HG02981 (cell line): Measurements from ENCODE around the gene UTP15.

Experiments
- ATAC-seq: cut with Tn5 transposase; IDR thresholded peaks from one replicate; pipeline ENCODE4 v1.9.1; 2021; ENCODE audit warnings: mild to moderate bottlenecking, moderate library complexity; ENCODE audit not compliant: unreplicated experiment

UTP15 gene

GRCh38 chr5:73620334-73620687 is 54.8 kb downstream of the UTP15 start:
- ATAC-seq: no peak

DNA sequence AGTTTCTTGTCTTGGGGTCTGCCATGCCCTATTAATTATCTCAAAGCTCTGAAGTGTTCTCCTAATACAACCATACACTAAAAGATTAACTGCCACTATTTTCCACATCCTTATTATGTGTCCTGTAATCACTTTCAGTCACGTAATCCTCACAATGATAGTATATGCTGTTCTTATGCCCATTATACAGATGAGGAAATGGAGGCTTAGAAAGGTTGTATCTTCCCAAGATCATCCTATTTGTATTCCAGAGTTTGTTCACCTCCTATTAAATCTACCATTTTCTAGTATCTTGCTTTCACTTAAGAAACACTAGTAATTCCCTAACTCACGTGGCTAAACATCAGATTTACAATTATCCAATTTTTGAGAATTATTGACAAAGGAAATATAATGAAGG is 57.5 kb downstream of the UTP15 start:
- ATAC-seq: no peak

- ATAC-seq: no peak
These were observed 58.4 kb downstream of the UTP15 start for GRCh38 chr5:73623901-73624404.

GRCh38 chr5:73624888-73625287 is 59.3 kb downstream of the UTP15 start:
- no peak for ATAC-seq

- ATAC-seq: no peak
These were observed 59.9 kb downstream of the UTP15 start for GRCh38 chr5:73625372-73625943.

DNA sequence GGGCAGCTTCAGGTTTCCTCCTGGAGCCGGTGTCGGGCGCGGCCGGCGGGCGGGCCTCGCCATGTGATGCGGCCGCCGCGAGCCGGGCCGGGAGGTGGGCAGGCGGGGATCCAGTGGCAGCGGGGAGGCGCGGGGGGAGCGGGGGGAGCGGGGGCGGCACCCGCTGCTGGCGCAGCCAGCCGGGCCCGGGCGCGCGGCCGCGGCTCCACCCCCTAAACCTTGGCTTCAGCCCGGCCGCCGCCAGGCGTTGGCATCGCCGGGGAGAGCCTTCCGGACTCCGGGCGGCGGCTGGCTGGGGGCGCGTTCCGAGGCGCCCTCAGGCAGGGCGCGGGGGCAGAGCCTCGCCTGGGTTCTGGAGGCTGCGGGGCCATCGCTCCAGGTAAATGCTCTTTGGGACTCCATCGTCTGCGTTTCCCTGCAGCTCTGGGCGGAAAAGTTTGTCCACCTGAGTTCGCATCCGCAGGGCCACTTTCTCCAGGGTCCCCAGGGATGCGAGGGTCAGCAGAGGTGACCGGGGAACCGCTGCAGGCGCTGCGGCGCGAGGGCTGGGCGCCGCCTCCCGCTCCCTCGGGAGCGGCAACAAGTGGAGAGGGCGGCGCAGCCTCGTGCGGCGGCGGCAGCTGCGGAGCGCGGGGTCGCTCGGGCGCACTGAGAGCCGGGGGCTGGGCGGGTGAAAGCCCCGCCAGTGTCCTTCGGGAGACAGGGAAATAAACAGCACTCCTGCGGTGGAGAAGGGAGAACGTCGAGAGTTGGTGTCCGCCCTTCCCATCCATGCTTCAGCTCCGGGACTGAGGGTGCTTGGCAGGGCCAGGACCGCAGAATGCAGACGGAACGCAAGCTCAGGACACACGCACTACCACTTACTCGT is 60.6 kb downstream of the UTP15 start, which contains the start of gene ARHGEF28:
TSS of gene ARHGEF28 (plus strand) at position 253 of the 868 bp plus-strand sequence. CDS start 58,656 bp downstream, outside the sequence.
- ATAC-seq: peak; percentile 56

DNA sequence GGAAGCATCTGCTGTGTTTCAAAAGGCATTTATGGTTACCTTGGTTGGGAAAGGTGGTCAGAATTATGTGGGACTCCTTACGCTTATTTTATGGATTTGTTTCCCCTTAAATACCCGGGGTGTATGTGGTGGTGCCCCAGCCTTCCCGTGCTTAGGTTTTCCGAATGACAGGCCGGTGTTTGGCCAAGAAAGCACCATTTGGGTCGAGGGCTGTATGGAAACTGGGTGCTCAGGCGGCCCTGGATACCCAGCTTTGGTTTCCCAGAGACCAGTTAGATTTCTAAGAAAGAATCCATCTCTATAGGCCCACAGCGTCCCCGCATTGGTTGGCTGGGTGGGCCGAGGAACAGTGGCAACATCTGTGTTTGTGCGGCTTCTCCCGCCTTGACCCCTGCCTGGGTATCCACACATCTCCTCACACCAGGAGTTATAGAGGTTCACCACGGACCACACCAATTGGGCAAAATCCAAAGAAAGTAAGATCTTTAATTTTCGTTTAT is 61.3 kb downstream of the UTP15 start:
- ATAC-seq: no peak

DNA sequence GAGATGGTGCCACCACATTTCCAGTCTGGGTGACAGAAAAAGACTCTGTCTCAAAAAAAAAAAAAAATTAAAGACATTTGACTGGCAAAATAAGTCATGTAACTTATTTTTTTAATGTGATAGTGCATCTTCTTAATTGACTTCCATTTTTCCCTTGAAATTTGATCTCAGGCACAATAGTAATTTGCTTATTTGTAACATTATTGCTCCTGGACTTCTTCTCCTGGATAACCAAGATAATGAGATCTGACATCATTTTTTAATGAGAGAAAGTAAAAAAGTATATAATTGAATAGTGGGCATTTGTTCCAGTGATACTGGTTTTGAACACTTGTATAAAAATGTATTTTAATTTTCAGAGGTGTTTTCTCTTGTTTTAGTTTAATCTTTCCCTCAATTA is 63.9 kb downstream of the UTP15 start:
- no peak for ATAC-seq

DNA sequence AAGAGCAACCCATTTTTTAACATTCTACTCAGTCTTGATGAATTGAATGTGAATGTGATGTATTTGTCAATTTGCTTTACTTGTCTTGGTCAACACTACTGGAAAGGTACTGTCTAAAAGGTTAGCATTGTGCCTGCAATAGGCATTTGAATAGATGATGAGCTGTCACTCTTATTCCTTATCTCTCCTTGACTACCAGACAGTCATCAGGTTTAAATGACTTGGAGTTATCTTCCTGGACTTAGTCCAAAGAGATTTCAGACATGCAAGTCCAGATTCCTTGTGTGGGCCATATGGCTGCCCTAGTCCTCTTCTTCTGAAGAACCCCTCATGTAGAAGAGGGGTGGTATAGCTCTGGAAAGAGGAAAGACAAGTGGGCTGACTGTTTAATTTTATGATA is 65.2 kb downstream of the UTP15 start:
- no peak for ATAC-seq

GRCh38 chr5:73631500-73631899 is 66.0 kb downstream of the UTP15 start:
- no peak for ATAC-seq
